HG03442 (cell line): ENCODE measurements around the gene CFAP90.
A peak's percentile ranks its signal among the peaks of the same experiment; 100 is the strongest.

Source experiments
- ATAC-seq: cut with Tn5 transposase; IDR thresholded peaks from one replicate; pipeline ENCODE4 v1.9.1; 2021; ENCODE audit warnings: mild to moderate bottlenecking, moderate library complexity; ENCODE audit not compliant: unreplicated experiment

CFAP90 gene

DNA sequence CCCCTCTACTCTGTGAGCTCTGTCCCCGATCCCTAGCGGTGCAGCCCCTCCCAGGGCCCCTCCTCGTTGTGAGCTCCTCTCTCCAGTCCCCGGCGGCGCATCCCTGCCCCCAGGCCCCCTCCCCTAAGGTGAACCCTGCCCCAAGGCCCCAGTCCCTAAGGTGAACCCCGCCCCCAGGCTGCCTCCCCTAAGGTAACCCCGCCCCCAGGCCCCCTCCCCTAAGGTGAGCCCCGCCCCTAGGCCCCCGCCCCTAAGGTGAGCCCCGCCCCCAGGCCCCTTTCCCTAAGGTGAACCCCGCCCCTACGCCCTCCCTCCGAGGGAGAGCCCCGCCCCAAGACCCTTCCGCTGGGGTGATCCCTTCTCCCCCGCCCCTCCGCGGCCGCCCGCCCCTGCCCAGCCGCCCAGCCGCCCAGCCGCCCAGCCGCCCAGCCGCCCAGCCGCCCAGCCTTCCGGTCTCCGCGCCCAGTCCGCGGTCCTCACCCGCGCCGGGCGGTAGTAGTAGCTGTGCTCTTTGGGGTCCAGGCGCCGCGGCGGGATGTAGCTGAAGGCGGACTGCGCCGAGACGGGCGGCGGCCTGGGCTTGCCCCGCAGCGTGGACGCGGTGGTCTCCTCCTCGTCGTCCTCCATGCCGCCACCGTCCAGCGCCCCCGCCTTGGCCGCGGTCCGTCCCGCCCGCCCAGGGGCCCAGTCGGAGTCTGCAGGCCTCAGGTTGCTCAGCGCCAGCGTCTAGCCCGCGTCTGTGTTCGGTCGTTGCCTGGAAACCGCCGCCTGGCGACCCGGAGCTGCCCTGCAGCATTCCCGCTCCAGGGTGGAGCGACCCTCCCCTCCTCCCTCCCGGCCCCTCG is at the start of gene CFAP90:
Gene CFAP90, minus strand, starts transcription at position 739 of the 845 bp plus-strand sequence. Its CDS starts 112 bp downstream, at position 627.
- no peak for ATAC-seq

GRCh38 chr5:7897014-7897600 is 46.2 kb upstream of the CFAP90 start:
- ATAC-seq = peak; percentile 51

- peak; percentile 99 for ATAC-seq
These were observed 43.9 kb upstream of the CFAP90 start for GRCh38 chr5:7894860-7895259.

GRCh38 chr5:7894439-7894838 is 43.5 kb upstream of the CFAP90 start:
- ATAC-seq = no peak

DNA sequence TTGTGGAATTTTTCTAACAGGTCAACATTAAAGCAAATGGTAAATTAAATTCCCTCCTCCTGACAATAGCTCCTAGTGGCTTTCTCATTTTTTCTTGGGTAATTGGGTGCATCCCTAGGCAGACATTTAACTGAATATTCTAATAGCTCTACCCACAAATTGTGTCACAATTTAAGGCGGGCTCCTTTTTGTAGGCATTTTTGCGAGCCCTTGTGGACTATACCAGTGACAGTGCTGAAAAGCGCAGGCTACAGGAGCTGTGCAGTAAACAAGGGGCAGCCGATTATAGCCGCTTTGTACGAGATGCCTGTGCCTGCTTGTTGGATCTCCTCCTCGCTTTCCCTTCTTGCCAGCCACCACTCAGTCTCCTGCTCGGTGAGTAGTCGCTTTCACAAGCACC is 38.0 kb upstream of the CFAP90 start:
- no peak for ATAC-seq

DNA sequence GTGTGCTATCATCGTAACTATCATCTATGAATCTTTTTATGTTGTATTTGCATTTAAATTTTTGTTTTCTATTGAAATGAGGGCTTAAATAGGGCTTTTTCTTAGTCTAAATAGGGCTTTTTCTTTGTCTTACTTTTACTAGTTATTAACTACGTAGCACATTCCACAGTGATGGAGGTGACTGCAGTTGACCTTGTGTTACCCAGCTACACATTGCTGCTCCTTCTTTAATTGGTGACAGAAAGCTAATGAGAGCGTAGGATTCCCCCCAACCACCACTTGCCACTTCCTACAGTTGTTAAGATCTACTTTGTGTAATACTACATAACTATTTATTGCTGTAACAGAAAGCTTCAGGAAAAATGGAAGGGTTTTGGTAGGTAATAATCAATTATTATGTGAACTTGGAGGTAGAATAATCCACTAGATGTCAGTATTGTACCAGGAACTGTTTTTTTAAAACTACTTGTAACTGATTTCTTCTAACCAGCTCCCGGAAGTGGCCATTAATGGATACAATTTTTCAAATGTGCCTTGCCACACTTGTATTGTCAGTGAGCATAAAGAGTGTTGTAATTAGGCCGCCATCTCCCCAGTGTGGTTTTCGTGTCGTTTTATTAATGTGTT is 36.0 kb upstream of the CFAP90 start:
- ATAC-seq = no peak

GRCh38 chr5:7884491-7885267 is 33.7 kb upstream of the CFAP90 start:
- no peak for ATAC-seq

GRCh38 chr5:7882926-7883325 is 32.0 kb upstream of the CFAP90 start:
- ATAC-seq = no peak

- no peak for ATAC-seq
These were observed 30.9 kb upstream of the CFAP90 start for GRCh38 chr5:7881816-7882215.

GRCh38 chr5:7881091-7881490 is 30.2 kb upstream of the CFAP90 start:
- no peak for ATAC-seq

DNA sequence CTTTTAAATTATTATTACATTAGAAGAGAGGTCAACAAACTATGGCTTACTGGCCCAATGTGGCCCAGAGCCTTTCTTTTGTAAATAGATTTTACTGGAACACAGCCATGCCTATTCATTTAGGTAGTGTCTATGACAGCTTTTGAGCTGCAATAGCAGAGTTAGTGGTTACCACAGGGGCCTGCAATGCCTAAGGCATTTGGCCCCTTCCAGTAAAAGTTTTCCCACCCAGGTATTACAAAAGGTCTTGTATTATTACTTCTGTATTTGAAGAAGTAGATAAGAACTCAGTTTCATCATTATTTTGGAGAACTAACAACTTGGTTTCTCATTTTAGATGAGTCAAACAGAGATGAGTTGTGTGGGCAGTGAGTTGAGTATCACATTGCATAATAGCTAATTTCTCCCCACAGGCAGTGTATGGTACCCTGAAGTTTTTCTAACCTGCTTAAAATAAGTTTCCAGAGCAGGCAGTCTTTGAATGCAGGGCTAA is 27.5 kb upstream of the CFAP90 start:
- peak; percentile 93 for ATAC-seq

GRCh38 chr5:7877851-7878250 is 26.9 kb upstream of the CFAP90 start:
- ATAC-seq = no peak

DNA sequence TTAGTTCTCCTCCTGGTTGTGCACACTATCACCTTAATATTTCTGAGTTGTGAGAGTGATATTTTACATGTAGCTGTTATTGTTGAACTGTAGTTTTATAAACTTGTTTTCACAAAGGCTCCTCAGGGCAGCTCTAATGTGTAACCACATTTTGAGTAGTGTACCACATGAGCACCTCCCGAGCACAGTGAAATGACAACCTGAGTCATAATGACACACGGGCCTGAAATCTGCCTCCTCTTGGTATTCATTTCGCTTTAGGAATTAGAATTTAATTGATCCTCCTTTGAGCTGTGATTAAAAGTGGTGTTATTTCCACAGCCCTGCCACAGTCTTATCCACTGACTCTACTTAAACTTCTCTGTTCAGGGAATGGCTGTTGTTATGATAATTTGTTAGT is 25.9 kb upstream of the CFAP90 start:
- ATAC-seq = peak; percentile 69

GRCh38 chr5:7875151-7875550 is 24.2 kb upstream of the CFAP90 start:
- ATAC-seq = no peak

DNA sequence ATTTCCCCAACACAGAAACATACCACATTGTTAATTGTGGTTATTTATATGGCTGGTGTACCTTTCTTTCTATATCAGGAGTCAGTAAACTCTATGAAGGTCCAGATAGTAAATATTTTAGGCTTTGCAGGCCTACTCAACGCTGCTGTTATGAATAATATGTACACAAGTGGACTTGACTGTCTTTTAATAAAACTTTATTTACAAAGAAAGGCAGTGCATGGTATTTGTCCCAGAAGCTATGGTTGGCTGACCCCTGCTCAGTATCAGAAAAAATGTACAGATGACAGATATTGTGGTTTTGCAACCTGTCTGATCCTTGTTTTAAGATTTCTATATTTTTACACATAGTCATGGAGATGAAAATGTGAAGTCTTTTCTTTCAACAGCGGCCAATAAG is 23.7 kb upstream of the CFAP90 start:
- ATAC-seq = no peak

GRCh38 chr5:7873216-7873615 is 22.3 kb upstream of the CFAP90 start:
- ATAC-seq = no peak

- no peak for ATAC-seq
These were observed 21.7 kb upstream of the CFAP90 start for GRCh38 chr5:7872517-7873130.

GRCh38 chr5:7871653-7872052 is 20.7 kb upstream of the CFAP90 start:
- ATAC-seq = peak; percentile 23

- peak; percentile 17 for ATAC-seq
These were observed 18.7 kb upstream of the CFAP90 start for GRCh38 chr5:7869474-7870136.
